ENCODE data around the gene AMPD2. TPM values are rescaled to one million over a fixed set of nuclear protein-coding genes. Genes with fewer than 3 reads are reported as not detected.

Gene AMPD2
- polyA plus RNA-seq, 1 donor (not counting 4 experiments of a cell fraction or from before 2014, with no cell fraction given), result 17.6 TPM

DNA sequence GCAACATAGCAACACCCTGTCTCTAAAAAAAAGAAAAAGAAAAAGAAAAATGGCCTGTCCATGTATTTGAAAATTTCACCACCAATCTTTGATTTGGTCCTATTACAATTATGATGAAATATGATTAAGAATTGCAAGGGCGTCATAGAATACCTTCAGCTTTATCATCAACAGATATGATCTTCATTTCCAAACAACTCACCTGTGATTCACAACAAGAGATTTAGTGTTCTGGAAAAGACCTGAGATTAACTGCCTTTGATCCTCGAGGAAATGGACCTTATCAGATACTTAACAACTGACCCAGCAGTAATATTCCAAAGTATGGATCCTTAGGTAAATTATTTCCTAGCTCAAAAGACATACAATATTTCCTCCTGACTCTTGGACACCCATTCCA lies 32.8 kb downstream of the AMPD2 start:
- H3K9ac ChIP-seq (ENCODE audit: control insufficient read depth, extremely low read depth, insufficient read depth, low read length), result no peak overlapping the region
- FAIRE-seq (no peak), DNase-seq (ENCODE audit: low read depth, low spot score) (no peak)
- no peak overlapping the region for H2AFZ ChIP-seq (ENCODE audit: control insufficient read depth, low read length)
- no peak overlapping the region for H3K4me3 ChIP-seq (ENCODE audit: control insufficient read depth in 2 of 3, extremely low read depth in 1 of 3, insufficient read depth in 2 of 3, low read depth in 1 of 3, low read length in 3 of 3)
- dilution Hi-C loops (cut with MboI; ENCODE audit: extremely low pct_ligation_motif_present, low sequenced_read_pairs), result no loop called here
- no peaks in the 10 kb centered on the region for H3K36me3 ChIP-seq (ENCODE audit: control insufficient read depth in 2 of 2, extremely low read depth in 1 of 2, insufficient read depth in 2 of 2, low read length in 2 of 2)
- H3K9me1 ChIP-seq (ENCODE audit: control insufficient read depth, extremely low read depth, insufficient read depth, low read length), result no peaks in the 10 kb centered on the region
- no peaks in the 10 kb centered on the region for H3K27me3 ChIP-seq (ENCODE audit: control insufficient read depth, extremely low read depth, insufficient read depth, low read length)
- no peak for TF ChIP-seq EZH2 (IDR thresholded peaks at IDR 0.05; ENCODE audit: low read length)
- TF ChIP-seq, protein P1, sequence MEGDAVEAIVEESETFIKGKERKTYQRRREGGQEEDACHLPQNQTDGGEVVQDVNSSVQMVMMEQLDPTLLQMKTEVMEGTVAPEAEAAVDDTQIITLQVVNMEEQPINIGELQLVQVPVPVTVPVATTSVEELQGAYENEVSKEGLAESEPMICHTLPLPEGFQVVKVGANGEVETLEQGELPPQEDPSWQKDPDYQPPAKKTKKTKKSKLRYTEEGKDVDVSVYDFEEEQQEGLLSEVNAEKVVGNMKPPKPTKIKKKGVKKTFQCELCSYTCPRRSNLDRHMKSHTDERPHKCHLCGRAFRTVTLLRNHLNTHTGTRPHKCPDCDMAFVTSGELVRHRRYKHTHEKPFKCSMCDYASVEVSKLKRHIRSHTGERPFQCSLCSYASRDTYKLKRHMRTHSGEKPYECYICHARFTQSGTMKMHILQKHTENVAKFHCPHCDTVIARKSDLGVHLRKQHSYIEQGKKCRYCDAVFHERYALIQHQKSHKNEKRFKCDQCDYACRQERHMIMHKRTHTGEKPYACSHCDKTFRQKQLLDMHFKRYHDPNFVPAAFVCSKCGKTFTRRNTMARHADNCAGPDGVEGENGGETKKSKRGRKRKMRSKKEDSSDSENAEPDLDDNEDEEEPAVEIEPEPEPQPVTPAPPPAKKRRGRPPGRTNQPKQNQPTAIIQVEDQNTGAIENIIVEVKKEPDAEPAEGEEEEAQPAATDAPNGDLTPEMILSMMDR (optimal IDR thresholded peaks at IDR 0.05 in 1 of 3, IDR thresholded peaks at IDR 0.05 in 1 of 3, conservative IDR thresholded peaks at IDR 0.05 in 1 of 3; ENCODE audit: extremely low read depth in 1 of 3, insufficient read depth in 2 of 3, low read length in 3 of 3), result no peak
- no peak overlapping the region for H3K4me2 ChIP-seq (ENCODE audit: control insufficient read depth, extremely low read depth, insufficient read depth, low read depth, low read length)
- no peaks in the 10 kb centered on the region for H3K9me3 ChIP-seq (ENCODE audit: control insufficient read depth, low read depth, low read length)
- no peak overlapping the region for H3K27ac ChIP-seq (ENCODE audit: control insufficient read depth, insufficient read depth, low read length)
- peaks cover 7% of the 10 kb centered on the region for H3K4me1 ChIP-seq (ENCODE audit: control insufficient read depth, extremely low read depth, insufficient read depth, low read length)
- H4K20me1 ChIP-seq (ENCODE audit: control insufficient read depth, extremely low read depth, insufficient read depth, low read length), result no peaks in the 10 kb centered on the region
- H3K79me2 ChIP-seq (ENCODE audit: control insufficient read depth, insufficient read depth, low read length), result no peaks in the 10 kb centered on the region

GRCh38 chr1:109653306-109653705 lies 33.7 kb downstream of the AMPD2 start:
- H3K9me1 ChIP-seq (ENCODE audit: control insufficient read depth, extremely low read depth, insufficient read depth, low read length), result no peaks in the 10 kb centered on the region
- H3K27me3 ChIP-seq (ENCODE audit: control insufficient read depth, extremely low read depth, insufficient read depth, low read length), result no peaks in the 10 kb centered on the region
- H3K4me1 ChIP-seq (ENCODE audit: control insufficient read depth, extremely low read depth, insufficient read depth, low read length), result peaks cover 7% of the 10 kb centered on the region
- no peaks in the 10 kb centered on the region for H3K9me3 ChIP-seq (ENCODE audit: control insufficient read depth, low read depth, low read length)
- H4K20me1 ChIP-seq (ENCODE audit: control insufficient read depth, extremely low read depth, insufficient read depth, low read length), result no peaks in the 10 kb centered on the region
- no peak overlapping the region for H3K27ac ChIP-seq (ENCODE audit: control insufficient read depth, insufficient read depth, low read length)
- FAIRE-seq (no peak), DNase-seq (ENCODE audit: low read depth, low spot score) (no peak)
- dilution Hi-C loops (cut with MboI; ENCODE audit: extremely low pct_ligation_motif_present, low sequenced_read_pairs), result no loop called here
- H3K4me3 ChIP-seq (ENCODE audit: control insufficient read depth in 2 of 3, extremely low read depth in 1 of 3, insufficient read depth in 2 of 3, low read depth in 1 of 3, low read length in 3 of 3), result no peak overlapping the region
- H2AFZ ChIP-seq (ENCODE audit: control insufficient read depth, low read length), result no peak overlapping the region
- TF ChIP-seq, protein P1 (optimal IDR thresholded peaks at IDR 0.05 in 1 of 3, IDR thresholded peaks at IDR 0.05 in 1 of 3, conservative IDR thresholded peaks at IDR 0.05 in 1 of 3; ENCODE audit: extremely low read depth in 1 of 3, insufficient read depth in 2 of 3, low read length in 3 of 3), result no peak
- H3K36me3 ChIP-seq (ENCODE audit: control insufficient read depth in 2 of 2, extremely low read depth in 1 of 2, insufficient read depth in 2 of 2, low read length in 2 of 2), result no peaks in the 10 kb centered on the region
- H3K4me2 ChIP-seq (ENCODE audit: control insufficient read depth, extremely low read depth, insufficient read depth, low read depth, low read length), result no peak overlapping the region
- no peak overlapping the region for H3K9ac ChIP-seq (ENCODE audit: control insufficient read depth, extremely low read depth, insufficient read depth, low read length)
- H3K79me2 ChIP-seq (ENCODE audit: control insufficient read depth, insufficient read depth, low read length), result no peaks in the 10 kb centered on the region
